ENCODE data around the gene GLRX2. TPM values are rescaled to one million over a fixed set of nuclear protein-coding genes. Genes with fewer than 3 reads are reported as not detected.

GLRX2 gene
- total and polyA plus RNA-seq, 2 of the 8 experiments (the other 6 are each of a cell fraction or from before 2014, with no cell fraction given), result 4.8 to 13.5 TPM

DNA sequence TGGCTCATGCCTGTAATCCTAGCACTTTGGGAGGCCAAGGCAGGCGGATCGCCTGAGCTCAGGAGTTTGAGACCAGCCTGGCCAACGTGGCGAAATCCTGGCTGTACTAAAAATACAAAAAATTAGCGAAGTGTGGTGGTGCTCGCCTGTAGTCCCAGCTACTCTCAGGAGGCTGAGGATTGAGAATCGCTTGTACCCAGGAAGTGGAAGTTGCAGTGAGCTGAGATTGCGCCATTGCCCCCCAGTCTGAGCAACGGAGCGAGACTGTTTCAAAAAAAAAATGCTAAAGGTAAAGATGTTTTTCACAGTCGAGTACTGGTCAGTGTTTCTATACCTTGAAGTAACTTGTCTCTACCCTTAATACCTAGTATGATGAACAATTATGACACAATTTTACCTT is 11.1 kb downstream of the GLRX2 start (continued):
- no peak for TF ChIP-seq ASH2L (IDR thresholded peaks at IDR 0.05; ENCODE audit: low read length)
- TF ChIP-seq, protein P1, sequence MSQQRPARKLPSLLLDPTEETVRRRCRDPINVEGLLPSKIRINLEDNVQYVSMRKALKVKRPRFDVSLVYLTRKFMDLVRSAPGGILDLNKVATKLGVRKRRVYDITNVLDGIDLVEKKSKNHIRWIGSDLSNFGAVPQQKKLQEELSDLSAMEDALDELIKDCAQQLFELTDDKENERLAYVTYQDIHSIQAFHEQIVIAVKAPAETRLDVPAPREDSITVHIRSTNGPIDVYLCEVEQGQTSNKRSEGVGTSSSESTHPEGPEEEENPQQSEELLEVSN (IDR thresholded peaks at IDR 0.05), result no peak
- TF ChIP-seq SUZ12 (IDR thresholded peaks at IDR 0.05; ENCODE audit: low read length), result no peak
- no peak for TF ChIP-seq SAP30 (IDR thresholded peaks at IDR 0.05; ENCODE audit: insufficient read depth, insufficient replicate concordance, low read length)
- TF ChIP-seq BRCA1 (IDR thresholded peaks at IDR 0.05; ENCODE audit: low read depth, low read length), result no peak
- no peak for TF ChIP-seq KDM4A (IDR thresholded peaks at IDR 0.05; ENCODE audit: low read depth, low read length, severe bottlenecking)
- no peak for TF ChIP-seq USF2 (IDR thresholded peaks at IDR 0.05; ENCODE audit: low read length)
